Right atrium auricular region (tissue), 2 donors: ENCODE results near the gene EPHA4. TPM values are rescaled to one million over a fixed set of nuclear protein-coding genes. Genes with fewer than 3 reads are reported as not detected.

ENCODE experiments used
- DNase-seq: peaks from one replicate; pipeline ENCODE4 v3.0.0-alpha.2; 2019; ENCODE audit warnings: low spot score
- H3K27ac ChIP-seq, 2 donors: fragments of 200-600 bp; sonication (generic); 1 replicate in 1 of 2; 2 replicates in 1 of 2; pipeline ENCODE4 v1.5.1; 2016 to 2019
- H3K27me3 ChIP-seq, 2 donors: fragments of 200-600 bp; sonication (generic); one replicate each; pipeline versions ENCODE4 v1.5.1 to v1.6.0; 2017 to 2019
- H3K36me3 ChIP-seq: fragments of 200-600 bp; sonication (generic); one replicate; pipeline ENCODE4 v1.5.1; 2016
- H3K4me1 ChIP-seq, 2 donors: fragments of 200-600 bp; sonication (generic); one replicate each; pipeline versions ENCODE4 v1.5.1 to v1.6.0; 2017 to 2019
- H3K4me3 ChIP-seq, 2 donors: fragments of 200-600 bp; sonication (generic); 1 replicate in 1 of 2; 2 replicates in 1 of 2; pipeline ENCODE4 v1.5.1; 2017 to 2019; ENCODE audit warnings: mild to moderate bottlenecking in 1 of 2, moderate library complexity in 1 of 2
- H3K9me3 ChIP-seq, 2 donors: fragments of 200-600 bp; sonication (generic); one replicate each; pipeline ENCODE4 v1.5.1; 2019
- total RNA-seq, 2 donors: library from RNA; depleted of rRNA; stranded (reverse); fragments of >200 nt; gene quantifications; one replicate each; pipeline ENCODE4 v1.1.0, GENCODE V29; 2016
- TF ChIP-seq, protein P1 (sequence below), 2 donors: fragments of 200-600 bp; sonication (generic); IDR thresholded peaks; one replicate each; pipeline ENCODE4 v1.5.1; 2019; ENCODE audit warnings: antibody characterized with exemption in 2 of 2

EPHA4 gene
- total RNA-seq, 2 donors from 2014 or later = 74.2 to 107 TPM

DNA sequence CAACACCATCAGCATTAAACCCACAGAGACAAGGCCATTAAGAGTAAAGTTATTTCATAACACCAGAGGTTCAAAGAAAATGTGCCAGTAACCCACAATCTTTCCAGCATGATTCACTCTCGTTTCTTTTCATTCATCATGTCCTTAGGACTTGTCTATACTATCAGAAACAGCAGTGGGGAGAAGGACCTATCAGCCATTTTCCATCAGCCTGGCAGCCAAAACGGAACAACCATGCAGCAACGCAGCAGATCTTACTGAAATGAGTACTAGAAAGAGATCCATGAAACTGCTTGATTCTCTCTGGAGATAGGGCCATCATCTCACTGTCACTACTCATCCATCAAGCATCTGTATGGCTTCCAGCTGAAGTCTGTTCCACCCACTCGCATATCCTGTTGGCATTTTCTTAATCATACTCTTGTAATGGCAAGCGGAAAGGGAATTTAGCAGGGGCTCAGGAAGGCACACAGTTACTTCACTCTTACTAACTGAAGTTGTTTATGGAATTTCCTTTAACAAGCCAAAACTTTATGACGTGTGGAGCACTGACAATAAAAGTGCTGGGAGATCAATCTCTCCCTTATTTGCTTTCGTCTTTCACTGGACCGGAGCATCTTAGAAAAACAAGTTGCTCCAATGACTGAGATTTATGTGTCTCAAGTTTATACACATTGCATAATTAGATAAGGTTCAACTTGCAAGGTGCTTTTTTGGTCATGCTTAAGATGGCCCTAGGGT lies 69.7 kb downstream of the EPHA4 start:
- DNase-seq = no peak
- Histone ChIP-seq H3K36me3 (no peaks in the 10 kb centered on the region), H3K27ac (peak overlapping the region in 1 of 2 donors; percentile 60), H3K27me3 (no peaks in the 10 kb centered on the region), H3K4me1 (peaks cover 0 to 35% of the 10 kb centered on the region in 2 donors), H3K4me3 (no peak overlapping the region), H3K9me3 (no peaks in the 10 kb centered on the region)
- TF ChIP-seq, protein P1, sequence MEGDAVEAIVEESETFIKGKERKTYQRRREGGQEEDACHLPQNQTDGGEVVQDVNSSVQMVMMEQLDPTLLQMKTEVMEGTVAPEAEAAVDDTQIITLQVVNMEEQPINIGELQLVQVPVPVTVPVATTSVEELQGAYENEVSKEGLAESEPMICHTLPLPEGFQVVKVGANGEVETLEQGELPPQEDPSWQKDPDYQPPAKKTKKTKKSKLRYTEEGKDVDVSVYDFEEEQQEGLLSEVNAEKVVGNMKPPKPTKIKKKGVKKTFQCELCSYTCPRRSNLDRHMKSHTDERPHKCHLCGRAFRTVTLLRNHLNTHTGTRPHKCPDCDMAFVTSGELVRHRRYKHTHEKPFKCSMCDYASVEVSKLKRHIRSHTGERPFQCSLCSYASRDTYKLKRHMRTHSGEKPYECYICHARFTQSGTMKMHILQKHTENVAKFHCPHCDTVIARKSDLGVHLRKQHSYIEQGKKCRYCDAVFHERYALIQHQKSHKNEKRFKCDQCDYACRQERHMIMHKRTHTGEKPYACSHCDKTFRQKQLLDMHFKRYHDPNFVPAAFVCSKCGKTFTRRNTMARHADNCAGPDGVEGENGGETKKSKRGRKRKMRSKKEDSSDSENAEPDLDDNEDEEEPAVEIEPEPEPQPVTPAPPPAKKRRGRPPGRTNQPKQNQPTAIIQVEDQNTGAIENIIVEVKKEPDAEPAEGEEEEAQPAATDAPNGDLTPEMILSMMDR (IDR thresholded peaks at IDR 0.05) = no peak

DNA sequence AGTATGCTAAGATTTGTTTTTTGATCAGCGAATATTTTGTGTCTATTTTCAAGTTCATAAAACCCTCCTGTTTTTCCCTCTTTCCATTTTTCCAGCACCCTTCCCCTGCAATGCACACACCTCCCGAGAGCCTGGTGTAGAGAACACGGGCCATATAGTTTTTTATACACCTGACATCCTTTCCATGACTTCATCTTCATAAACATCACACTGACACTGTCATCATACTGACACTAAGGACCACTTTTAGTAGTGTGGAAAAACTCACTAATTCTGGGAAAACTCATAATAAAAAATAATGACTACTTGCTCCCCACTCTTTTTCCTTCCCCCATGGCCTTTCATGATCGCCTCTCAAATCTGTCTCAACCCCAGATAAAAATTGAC lies 70.2 kb downstream of the EPHA4 start:
- peaks cover 0 to 35% of the 10 kb centered on the region in 2 donors for H3K4me1 ChIP-seq
- no peak for DNase-seq
- H3K9me3 ChIP-seq = no peaks in the 10 kb centered on the region
- H3K27me3 ChIP-seq = no peaks in the 10 kb centered on the region
- no peak overlapping the region for H3K4me3 ChIP-seq
- peak overlapping the region in 1 of 2 donors; percentile 60 for H3K27ac ChIP-seq
- H3K36me3 ChIP-seq = no peaks in the 10 kb centered on the region
- TF ChIP-seq, protein P1 (IDR thresholded peaks at IDR 0.05) = no peak

DNA sequence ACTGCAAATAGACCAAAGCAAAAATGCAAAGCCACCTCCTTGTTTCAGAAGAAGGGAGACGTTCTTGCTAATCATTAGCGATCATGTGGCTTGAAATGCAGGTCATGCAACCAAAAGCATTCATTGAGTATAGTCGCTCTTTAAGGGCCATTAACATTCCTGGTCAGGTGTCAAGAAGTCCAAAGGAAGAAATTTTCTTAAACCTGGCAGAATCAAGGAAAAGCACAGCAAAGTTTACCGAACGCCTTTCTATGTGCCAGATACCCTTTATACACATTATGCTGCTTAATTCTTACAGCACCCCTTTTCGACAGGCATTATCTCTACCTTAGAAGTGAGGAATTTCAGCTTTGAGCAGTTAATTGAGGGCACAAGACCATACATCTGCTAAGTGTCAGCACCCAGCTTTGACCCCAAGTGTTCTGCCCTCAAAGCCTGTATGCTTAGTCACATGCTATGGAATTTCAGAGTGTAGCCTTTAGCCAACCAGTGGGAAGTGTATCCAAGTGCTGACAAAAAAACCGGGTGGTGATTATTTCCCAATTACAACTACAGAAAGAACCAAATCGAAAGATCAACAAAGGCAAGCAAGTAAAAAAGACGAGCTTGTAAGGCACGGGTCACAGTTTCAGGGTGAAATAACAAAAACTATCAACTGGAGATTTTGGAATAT lies 70.8 kb downstream of the EPHA4 start:
- no peak overlapping the region for H3K4me3 ChIP-seq
- H3K27ac ChIP-seq = peak overlapping the region in 1 of 2 donors; percentile 60
- TF ChIP-seq, protein P1 (IDR thresholded peaks at IDR 0.05) = no peak
- peaks cover 0 to 35% of the 10 kb centered on the region in 2 donors for H3K4me1 ChIP-seq
- no peak for DNase-seq
- no peaks in the 10 kb centered on the region for H3K36me3 ChIP-seq
- H3K27me3 ChIP-seq = no peaks in the 10 kb centered on the region
- no peaks in the 10 kb centered on the region for H3K9me3 ChIP-seq

DNA sequence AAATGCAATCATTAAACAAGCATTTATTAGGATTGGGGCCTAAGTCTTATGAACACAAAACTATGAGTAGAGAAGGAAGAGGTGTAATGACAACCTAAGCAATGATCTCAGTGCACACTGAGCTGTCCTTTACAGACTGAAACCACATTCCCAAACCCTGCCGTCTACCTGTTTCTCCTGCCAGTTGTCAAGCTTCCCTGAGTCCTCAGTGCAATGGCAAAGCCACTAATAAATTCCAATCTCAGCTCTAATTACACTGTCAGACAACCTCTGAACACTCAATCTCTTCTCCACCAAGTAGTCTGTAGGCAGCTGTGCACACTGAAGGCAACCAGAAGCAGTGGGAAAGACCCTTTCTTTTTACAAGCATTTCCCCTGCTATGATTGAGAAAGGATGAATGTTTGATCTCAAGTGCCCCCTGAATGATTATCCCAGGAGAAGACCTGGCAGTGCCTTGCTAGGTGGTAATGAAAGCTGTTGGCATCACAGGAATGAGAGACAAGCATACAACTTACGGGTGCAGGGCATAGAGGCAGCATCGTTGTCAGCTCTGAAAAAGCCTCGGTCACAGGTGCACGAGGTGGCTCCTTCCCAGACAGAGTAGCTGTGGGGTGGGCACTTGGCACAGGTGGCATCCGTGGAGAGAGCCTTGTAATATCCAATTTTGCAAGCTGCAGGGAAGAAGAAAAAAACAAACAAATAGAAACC lies 71.4 kb downstream of the EPHA4 start:
- H3K27me3 ChIP-seq = no peaks in the 10 kb centered on the region
- H3K4me1 ChIP-seq = peaks cover 0 to 35% of the 10 kb centered on the region in 2 donors
- DNase-seq = no peak
- no peaks in the 10 kb centered on the region for H3K36me3 ChIP-seq
- H3K4me3 ChIP-seq = no peak overlapping the region
- H3K9me3 ChIP-seq = no peaks in the 10 kb centered on the region
- TF ChIP-seq, protein P1 (IDR thresholded peaks at IDR 0.05) = no peak
- H3K27ac ChIP-seq = peak overlapping the region in 1 of 2 donors; percentile 60

DNA sequence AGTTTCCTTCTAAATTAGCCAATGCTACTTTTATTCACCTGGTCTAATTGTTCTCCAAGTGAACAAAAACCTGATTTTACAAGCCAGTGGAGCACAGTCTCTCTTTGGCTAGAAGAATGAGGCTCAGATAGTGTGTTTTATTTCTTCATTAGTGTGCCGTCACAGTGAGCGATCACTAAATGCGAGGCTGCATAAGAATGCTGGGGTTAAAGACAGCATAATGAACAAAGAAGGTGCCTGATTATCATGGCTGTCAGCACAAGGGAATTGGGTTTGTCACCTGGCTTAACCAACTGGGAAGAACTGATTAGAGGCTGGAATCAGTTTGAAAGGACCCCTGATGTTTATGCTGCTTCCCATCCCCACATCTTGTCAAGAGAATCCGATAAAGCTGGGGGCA lies 76.4 kb downstream of the EPHA4 start:
- Histone ChIP-seq H3K4me3 (no peak overlapping the region), H3K4me1 (peaks cover 0 to 19% of the 10 kb centered on the region in 2 donors)

More for the DNA sequence above, 76.4 kb downstream of the EPHA4 start:
- no peaks in the 10 kb centered on the region for H3K9me3 ChIP-seq
- DNase-seq = no peak
- H3K27me3 ChIP-seq = no peaks in the 10 kb centered on the region
- no peaks in the 10 kb centered on the region for H3K36me3 ChIP-seq
- peak overlapping the region in 1 of 2 donors; percentile 10 for H3K27ac ChIP-seq
- TF ChIP-seq, protein P1 (IDR thresholded peaks at IDR 0.05) = no peak
